NCI-H2081 treated with DMSO at 0.1 percent for 48 hours (cell line): ENCODE results near the gene DRD1.
"Not testable (repeated sequence)": the region's sequence is repeated elsewhere in the genome, so short reads cannot be mapped to it uniquely, and the experiment has no call there.

Source experiments
- DNase-seq: peaks from one replicate; lab custom pipeline; 2025; lab: John Stamatoyannopoulos, UW

Gene DRD1

DNA sequence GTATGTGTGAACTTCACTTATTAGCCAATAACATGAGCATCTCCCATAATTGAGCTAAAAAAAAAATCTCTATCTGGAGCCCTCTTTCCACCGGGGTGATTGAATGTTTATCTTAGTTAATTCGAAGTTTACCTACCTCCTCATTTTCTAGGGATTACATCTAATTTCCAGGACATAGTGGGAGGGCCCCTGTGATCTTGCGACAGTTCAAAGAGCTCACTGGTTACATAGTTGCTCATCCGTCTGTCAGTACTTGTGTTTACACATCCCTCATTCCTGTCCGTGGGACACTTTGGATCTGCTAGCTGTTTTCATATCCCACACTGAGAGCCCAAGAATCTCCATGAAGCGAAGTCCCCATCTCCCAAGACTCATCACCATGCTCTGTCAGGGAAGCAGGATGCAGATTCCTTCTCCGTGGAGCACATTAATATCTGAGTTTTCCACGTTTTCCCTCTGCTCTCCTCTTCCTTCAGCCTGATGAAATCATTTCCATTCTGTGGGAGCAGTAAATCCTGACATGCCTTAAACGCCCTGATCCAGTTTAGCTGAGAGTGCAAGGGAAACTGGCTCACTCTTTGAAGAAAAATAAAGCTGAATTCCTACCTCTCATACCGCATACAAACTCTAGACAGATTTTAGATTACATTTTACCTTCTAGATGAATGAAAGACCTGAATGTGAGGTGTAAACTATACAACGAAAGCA is 24.2 kb upstream of the DRD1 start:
- no peak for DNase-seq

DNA sequence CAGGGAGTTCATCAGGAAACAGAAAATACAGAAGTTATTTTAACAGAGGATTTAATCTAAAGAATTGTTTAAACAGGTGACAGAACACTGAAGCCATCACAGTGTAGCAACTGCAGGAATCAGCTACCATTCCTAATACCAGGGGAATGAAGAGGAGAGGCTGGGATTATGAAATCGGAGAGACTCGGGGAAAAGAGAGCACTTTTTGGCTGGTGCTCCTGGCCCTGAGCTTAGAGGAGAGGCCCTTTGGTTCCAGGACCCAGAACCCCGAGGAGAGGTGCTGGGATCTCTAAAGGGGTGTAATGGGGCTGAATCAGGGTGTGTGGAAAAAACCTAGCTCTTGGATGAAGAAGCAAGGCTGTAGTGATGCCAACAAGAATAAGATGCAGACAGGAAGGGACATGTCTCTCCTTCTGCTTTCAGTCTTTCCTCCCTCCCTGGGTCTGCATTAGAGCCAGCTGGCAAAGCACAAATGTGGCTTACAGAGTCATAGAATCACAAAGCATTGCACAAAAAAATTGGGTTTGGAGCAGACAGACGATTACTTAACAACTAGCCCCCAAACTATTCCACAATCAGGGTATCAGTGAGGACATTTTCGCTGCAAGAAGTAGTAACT is 22.8 kb upstream of the DRD1 start:
- DNase-seq, result no peak

DNA sequence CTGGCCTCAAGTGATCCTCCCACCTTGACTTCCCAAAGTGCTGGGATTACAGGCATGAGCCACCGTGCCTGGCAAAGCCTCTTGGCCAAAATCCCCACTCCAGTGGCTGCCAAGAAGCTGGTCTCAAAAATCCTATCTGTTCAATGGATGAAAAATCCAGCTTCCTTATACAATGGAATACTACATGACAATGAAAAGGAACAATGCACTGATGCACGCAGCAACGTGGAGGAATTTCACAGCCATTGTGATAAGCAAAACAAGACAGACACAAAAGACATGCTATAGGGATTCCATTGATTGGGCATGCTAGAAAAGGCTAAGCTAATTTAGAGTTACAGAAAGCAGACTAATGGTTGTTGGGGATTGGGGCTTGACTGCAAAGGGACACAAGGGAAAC is 21.3 kb upstream of the DRD1 start:
- DNase-seq, result no peak

DNA sequence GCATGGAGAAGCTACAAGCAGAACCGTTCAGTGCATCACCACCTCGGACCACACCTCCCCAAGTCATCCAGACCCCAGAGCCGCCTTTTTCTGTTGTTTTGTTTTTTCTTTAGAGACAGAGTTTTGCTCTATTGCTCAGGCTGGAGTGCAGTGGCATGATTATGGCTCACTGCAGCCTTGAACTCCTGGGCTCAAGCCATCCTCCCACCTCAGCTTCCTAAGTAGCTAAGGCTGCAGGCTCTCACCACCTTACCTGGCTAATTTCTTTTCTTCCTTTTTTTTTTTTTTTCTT is 20.9 kb upstream of the DRD1 start:
- DNase-seq, result no peak

DNA sequence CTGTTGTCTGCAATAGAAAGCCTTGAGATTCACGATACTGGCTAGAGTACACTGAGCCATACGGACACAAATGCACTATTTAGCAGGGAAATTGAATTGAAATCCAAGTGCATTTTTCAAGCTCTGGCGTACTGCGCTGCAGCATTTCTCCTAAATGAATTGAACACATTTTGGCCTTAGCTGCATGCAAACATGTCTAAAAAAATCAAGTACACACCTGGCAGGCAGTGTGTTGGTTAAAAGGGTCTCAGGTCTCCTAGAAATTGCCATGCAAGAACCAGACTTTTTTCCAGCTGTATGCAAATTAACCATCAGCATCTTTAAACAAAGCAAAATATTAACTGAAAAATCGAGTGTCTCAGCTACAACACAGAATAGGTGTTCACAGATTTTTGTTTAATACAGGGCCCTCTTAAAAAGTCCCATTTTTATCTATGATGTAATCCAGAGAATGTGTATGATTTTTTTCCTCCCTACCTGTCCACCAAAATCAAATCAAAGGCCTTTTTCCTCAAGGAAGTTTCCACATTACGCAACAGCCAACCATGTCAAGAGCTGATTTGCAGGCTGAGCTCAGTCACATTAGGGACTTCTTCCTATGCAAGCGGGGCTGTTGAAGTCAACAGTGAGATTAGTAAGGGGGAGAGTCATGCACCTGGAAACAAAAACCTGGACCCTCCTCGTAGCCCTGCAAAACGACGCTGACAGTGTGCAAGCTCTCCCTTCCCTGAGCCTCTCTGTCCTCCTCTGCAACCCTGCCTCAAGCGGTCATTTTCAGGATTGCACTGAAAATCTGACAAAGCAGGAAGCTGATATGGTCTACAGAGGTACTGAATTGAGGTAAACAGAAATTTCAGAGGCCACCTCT is 20.3 kb upstream of the DRD1 start:
- DNase-seq, result no peak

DNA sequence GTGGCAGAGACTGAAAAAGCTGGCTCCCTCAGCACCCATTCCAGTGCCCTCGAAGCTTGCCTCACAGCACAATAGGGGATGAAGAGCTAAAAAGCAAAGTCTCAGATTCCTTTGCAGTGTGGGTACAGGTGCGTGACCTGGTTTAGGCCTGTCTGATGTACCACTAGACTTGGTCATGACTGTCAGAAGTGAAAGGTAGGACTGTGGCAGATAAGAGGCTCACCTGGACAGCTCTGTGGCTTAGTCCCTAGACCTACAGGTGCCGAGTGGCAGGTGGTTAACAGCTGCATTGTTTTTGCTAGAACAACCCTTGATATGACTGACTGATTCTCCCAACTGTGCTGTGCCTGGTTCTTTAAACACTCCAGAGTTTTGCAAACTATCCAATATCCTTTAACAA is 19.7 kb upstream of the DRD1 start:
- no peak for DNase-seq

DNA sequence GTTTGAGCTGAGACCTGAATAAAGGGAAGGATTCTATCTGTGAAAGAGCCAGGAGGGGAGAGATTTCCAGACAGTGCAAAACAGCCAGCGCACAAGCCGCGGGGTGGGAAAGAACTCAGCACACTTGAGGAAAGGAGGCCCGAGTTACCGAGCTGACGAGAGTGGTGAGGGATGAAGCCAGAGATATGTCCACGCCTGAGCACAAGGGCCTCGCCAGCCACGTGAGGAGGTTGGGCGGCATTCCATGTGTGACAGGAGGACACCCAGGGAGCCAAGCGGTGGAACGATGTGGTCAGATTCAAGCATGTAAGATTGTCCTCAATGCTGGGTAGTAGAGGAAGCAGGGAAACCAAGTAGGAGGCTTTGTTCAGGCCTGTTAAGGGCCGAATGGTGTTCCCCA is 17.4 kb upstream of the DRD1 start:
- no peak for DNase-seq

DNA sequence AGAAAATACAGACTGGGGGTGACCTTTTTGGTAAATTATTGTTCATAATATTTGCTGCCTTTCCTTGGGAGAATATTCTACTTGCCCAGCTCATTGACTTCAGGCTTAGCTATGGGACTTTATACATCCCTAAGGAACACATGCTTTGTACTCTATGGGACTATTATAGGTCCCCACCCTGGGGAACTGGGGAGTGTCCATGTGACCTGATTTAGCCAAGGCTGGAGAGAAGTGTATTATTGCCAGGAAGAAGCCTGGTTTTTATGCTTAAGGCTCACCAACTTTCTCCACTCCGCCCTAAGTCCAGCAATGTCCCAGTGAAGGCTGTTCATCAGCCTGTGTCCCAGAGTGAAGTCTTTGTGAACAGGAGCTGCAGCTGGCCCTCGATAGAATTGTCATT is 16.6 kb upstream of the DRD1 start:
- no peak for DNase-seq

DNA sequence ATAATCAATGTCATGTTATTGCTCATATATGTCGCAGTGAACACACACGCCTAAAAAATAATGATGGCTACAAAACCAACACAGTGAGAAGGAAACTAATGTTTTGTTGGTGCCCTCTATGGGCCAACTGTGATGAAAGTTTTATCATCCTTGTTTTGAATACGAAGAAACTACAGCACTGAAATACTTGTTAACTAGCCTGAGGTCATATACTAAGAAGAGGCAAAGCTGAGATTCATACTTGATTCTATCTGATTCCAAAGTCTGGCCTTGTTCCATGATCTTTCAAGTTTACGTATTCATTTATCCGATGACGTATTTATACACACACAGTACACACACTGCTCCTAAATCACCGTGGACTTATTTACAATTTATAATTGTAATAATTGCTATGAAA is 16.1 kb upstream of the DRD1 start:
- DNase-seq, result no peak

DNA sequence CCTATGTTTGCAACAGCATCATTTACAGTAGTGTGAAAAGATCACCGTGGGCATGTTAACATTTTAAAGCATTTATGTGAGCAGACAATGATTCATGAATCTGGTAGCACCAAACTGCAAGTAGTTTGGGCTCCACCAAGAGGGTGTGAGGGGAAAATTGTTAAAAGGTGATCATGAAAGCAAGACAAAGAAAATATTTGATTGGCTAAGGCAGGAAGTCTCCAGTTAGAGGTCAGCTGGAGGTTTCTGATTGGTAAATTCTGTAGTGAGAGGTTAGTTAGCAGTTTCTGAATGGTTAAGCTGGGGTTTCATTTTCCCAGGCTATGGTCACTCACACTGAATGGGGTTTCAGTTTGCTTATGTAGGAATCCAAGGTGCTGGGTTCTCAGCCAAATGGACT is 13.5 kb upstream of the DRD1 start:
- DNase-seq, result no peak

DNA sequence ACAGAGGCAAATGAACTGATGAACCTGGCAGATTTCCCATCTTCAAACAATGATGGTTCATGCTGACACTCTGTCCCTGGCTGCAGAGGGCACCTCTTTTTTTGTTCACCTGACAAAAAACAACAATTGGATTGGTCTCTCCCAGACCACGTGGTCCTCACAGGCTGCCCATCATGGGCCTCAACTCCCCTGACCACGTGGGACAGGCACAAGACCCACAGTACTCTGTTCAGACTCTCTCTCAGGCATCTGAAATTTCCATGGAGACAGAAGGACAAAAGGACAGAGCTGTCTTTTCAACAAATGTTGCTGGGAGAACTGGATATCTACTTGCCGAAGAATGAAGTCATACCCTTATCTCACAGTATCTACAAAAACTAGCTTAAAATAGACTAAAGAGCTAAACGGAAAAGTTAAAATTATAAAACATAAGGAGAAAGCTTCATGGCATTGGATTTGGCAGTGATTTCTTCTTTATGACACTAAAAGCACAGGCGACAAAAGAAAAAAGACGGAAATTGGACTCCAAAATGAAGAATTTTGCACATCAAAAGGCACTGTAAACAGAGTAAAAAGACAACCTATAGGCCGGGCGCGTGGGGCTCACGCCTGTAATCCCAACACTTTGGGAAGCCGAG is 12.2 kb upstream of the DRD1 start:
- no peak for DNase-seq

DNA sequence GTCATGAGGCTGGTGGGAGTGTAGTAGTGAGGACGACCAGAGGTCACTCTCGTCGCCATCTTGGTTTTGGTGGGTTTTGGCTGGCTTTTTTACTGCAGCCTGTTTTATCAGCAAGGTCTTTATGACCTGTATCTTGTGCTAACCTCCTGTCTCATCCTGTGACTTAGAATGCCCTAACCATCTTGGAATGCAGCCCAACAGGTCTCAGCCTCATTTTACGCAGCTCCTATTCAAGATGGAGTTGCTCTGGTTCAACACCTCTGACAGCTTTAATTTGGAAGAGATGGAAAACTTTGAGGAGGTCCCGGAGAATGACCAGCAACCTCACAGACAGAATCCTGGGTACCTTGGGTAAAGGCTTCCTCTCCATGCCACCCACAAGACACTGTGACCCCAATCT is 10.4 kb upstream of the DRD1 start:
- DNase-seq, result not testable (repeated sequence)

DNA sequence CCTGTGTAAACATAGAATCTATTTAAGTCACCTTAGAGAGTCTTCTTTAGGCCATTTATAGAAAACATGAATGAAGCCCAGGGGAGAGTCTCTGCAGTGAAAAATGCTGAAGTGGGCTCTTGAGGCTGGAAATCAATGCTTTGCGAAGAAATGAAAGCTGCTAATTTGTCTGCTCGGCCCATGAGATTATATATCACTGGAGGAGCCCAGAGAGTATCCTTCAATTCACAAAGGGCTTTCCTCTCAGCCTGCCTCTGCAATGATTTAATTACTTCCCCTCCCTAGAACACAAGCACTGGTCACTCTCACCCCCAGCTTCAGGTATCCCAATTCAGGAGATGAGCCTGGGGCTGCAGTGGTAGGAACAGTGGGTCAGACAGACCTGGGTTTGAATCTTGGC is 8.2 kb upstream of the DRD1 start:
- no peak for DNase-seq

DNA sequence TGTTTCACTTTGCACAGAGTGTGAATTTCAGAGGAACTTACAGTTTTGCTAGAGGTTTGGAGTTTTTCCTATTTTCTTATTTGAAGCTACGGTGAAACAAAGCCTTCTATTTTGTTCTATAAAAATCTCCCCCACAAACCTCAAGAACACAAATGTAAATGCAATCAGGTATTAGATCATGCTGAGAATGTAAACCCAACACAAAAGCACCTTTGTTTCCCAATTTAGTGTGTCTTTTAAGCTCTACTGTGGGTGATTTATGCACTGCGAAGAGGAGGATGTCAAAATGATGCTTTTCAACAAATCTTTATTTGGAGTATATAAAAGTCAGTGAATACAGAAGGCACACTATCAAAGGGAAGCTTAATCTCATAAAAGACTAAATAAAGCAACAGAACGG is 4.3 kb upstream of the DRD1 start:
- DNase-seq, result no peak

DNA sequence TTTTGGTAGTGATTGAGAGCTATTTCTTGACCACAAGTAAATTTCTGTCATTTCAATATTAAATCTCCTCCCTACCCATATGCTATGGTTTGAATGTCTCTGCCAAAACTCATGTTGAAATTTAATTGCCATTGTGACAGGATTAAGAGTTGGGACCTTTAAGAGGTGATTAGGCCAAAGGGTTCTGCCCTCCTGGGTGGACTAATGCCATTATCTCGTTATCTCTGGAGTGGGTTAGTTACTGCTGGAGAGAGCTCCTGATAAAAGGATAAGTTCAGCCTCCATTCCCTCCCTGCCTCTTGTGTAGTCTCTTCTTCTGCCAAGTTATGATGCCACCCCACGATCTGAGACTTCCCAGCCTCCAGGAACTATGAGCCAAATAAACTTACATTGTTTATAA is 3.6 kb upstream of the DRD1 start:
- no peak for DNase-seq

DNA sequence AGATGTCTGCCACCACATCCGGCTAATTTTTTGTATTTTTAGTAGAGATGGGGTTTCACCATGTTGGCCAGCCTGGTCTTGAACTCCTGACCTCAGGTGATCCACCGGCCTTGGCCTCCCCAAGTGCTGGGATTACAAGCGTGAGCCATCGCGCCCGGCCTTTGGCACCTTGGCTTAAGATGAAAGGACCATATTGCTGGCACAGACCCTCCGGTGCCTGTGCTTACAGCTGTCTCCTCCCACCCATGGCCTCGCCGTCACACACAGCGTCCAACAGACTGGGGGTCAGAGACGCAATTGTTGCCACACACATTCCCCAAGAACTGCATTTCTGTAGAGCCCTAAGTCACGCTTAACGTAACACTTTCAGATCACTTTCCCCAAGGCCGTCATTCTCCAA is 2.4 kb upstream of the DRD1 start:
- DNase-seq, result not testable (repeated sequence)

DNA sequence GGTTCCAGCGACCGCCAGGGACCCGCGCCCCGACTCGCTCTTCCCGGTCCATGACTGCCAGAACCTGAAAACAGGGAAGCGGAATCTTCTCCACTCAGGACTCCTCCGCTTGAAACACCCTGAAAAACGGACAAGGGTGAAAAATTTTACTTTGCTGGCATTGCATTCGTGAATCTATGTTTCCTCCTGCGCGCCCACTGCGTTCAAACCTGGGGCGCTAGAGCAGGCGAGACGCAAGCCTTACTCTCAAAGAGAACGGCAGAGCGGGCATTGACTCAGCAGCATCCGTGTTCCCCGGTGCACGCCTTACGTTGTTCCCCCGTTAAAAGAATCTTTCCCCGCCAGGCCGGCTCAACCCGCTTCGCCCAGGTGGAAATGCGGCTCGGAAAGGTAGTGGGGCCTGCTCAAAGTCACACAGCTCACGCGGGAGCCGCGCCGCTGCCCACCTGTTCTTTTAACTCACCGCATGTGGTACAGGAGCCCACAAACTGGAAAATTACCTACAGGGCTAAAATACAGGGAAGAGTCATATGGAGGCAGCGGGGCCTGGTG is 999 bp upstream of the DRD1 start:
- no peak for DNase-seq

DNA sequence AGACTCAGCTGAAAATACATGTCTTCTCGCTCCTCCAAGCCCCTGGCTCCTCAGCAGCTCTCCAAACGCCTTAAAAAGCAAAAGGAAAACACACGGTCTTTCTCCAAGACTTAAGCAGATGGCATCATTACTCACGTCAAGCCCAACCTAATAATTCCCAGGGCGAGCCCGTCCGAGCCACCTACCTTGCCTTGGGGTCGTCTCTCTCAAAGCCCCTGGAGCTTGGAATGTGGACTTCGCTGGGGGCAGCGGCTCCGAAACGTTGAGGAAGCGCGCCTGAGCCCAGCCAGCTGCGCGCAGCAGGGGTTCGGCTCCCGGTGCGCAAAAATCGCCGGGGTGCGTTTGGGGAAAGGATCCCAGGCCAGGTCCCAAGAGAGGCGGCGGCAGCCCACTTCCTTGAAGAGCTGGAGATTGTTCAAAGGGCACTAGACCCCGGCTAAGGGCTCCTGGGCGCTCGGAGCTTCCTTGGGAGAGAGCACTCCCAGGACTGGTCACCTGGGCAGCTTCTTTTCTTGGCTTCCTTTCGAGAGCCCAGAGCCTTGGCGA is 395 bp downstream of the DRD1 start:
- DNase-seq, result no peak

DNA sequence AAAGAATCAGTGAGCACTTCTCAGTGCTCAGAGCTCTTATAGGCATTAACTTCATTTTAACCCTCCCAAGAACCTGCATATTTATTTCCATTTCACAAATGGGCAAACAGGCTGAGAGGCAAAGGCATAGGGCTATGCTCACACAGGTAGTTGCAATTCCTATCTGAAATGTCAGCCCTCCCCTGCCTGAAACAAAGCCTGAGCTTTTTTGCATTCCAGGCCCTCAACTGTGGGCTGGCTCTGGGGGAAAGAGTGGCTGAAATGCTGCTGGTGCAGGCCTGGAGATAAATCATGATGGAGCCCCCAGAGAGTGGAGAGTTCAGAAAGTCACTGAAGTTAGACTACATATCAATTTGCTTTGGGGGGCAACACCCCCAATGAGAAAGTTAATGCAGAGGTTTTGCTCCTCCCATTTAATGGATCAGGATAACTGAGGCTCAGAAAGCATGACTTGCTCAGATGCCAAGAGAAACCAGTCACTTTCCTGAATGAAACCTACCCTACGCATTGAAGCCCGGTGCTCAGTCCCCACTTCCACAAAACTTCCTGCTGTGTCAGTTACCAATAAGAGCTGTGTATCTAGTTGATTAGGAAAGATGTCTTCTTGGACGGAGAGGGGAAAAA is 5.6 kb downstream of the DRD1 start:
- DNase-seq, result no peak

DNA sequence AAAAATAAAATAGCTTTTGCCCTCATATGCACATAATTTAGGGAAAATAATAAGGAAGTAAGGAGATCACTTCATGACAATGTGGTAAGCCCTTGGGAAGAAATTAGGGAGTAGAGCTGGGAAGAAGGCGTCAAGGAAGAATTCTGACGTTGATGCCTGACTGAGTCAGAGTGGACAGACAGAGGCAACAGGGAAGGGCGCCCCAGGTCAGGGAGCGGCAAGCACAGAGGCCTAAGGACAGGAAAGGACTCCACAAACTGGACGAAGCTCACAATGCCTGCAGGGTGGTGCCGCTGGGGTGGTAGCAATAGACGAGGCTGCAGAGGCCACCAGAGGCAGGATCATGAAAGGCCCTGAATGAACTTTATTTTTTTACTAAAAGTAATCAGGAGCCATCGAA is 7.6 kb downstream of the DRD1 start:
- no peak for DNase-seq

DNA sequence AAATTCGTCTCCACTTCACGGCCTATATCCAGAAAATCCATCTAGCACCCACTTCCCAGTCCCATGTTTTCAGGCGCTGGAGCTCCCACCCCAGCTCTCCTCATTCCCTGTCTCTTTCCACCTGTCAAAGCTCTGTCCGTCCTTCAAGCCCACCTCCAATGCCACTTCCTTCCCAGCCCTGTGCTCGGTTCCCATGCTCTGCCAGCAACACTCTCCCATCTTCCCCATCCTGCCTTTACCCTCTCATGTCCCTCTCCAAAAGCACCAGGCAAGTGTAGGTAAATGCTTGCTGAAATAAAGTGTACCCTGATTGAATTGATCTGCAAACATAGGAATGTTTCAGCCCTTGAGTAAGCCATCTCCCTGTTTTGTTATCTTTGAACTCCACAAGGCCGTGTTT is 9.2 kb downstream of the DRD1 start:
- no peak for DNase-seq

DNA sequence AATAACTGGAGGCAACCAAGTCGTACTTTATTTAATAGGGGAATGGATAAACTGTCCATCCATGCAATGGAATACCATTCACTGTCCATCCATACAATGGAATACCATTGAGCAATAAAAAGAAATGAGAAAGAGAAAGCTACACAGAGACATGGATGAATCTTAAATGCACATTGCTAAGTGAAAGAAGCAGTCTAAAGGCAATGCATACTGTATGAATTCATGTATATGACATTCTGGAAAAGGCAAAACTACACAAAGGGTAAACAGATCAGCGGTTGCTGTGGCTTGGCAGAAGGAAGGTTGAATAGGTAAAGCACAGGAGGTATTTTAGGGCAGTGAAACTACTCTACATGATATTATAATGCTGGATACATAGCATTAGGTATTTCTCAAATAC is 16.2 kb downstream of the DRD1 start:
- no peak for DNase-seq
